Astrocyte (in vitro differentiated cells and primary cell): ENCODE measurements around the gene LPO. TPM values are rescaled to one million over a fixed set of nuclear protein-coding genes. Genes with fewer than 3 reads are reported as not detected.

Experiments used
- DNase-seq: peaks from one replicate; pipeline ENCODE4 v3.0.0-alpha.2; 2010; ENCODE audit warnings: low read depth
- FAIRE-seq: peaks from 2 replicates; lab custom pipeline; 2011; peaks lifted over from hg19 to GRCh38; lab: Jason Lieb, UNC
- H2AFZ ChIP-seq: 2 replicates; pipeline ENCODE4 v1.6.0; 2012; ENCODE audit warnings: low read depth, low read length, inconsistent platforms
- H3K27ac ChIP-seq: 2 replicates; pipeline ENCODE4 v1.5.1; 2011; ENCODE audit warnings: low read depth, low read length, inconsistent platforms
- H3K27me3 ChIP-seq: 2 replicates; pipeline ENCODE4 v1.6.0; 2011; ENCODE audit warnings: low read length, inconsistent platforms; ENCODE audit not compliant: insufficient read depth
- H3K36me3 ChIP-seq: 2 replicates; pipeline ENCODE4 v1.5.1; 2011; ENCODE audit warnings: low read length, inconsistent platforms; ENCODE audit not compliant: insufficient read depth
- H3K4me1 ChIP-seq: 2 replicates; pipeline ENCODE4 v1.5.1; 2011; ENCODE audit warnings: low read length, inconsistent platforms; ENCODE audit not compliant: insufficient read depth
- H3K4me2 ChIP-seq: 2 replicates; pipeline ENCODE4 v1.6.0; 2012; ENCODE audit warnings: low read length, inconsistent platforms
- H3K4me3 ChIP-seq: 2 replicates; pipeline ENCODE4 v1.5.1; 2011; ENCODE audit warnings: low read depth, mild to moderate bottlenecking, low read length, inconsistent platforms; ENCODE audit not compliant: insufficient read depth
- H3K79me2 ChIP-seq: 2 replicates; pipeline ENCODE4 v1.6.0; 2012; ENCODE audit warnings: mild to moderate bottlenecking, low read length, inconsistent platforms; ENCODE audit not compliant: insufficient read depth
- H3K9ac ChIP-seq: 2 replicates; pipeline ENCODE4 v1.6.0; 2012; ENCODE audit warnings: mild to moderate bottlenecking, low read length, inconsistent platforms
- H3K9me3 ChIP-seq: 2 replicates; pipeline ENCODE4 v1.5.1; 2012; ENCODE audit warnings: low read depth, mild to moderate bottlenecking, low read length, inconsistent platforms; ENCODE audit not compliant: insufficient read depth
- H4K20me1 ChIP-seq: 2 replicates; pipeline ENCODE4 v1.6.0; 2012; ENCODE audit warnings: low read length, inconsistent platforms; ENCODE audit not compliant: insufficient read depth
- H3K27ac Mint-ChIP-seq: one replicate; pipeline ENCODE4 v1.8.0; 2021; ENCODE audit warnings: mild to moderate bottlenecking, mixed read lengths; ENCODE audit not compliant: unreplicated experiment
- H3K27me3 Mint-ChIP-seq: one replicate; pipeline ENCODE4 v1.8.0; 2021; ENCODE audit warnings: low read depth, mixed read lengths; ENCODE audit not compliant: unreplicated experiment
- H3K36me3 Mint-ChIP-seq: one replicate; pipeline ENCODE4 v1.8.0; 2021; ENCODE audit warnings: low read depth, mixed read lengths; ENCODE audit not compliant: unreplicated experiment
- H3K4me1 Mint-ChIP-seq: one replicate; pipeline ENCODE4 v1.8.0; 2021; ENCODE audit warnings: low read depth, mixed read lengths; ENCODE audit not compliant: unreplicated experiment
- H3K4me3 Mint-ChIP-seq: one replicate; pipeline ENCODE4 v1.8.0; 2021; ENCODE audit warnings: mild to moderate bottlenecking, moderate library complexity, mixed read lengths; ENCODE audit not compliant: unreplicated experiment
- H3K9me3 Mint-ChIP-seq: one replicate; pipeline ENCODE4 v1.8.0; 2021; ENCODE audit warnings: mild to moderate bottlenecking, mixed read lengths; ENCODE audit not compliant: unreplicated experiment
- EZH2 ChIP-seq: IDR thresholded peaks from 2 replicates; pipeline ENCODE4 v1.6.1; 2012; ENCODE audit warnings: mild to moderate bottlenecking, low read length, inconsistent platforms; ENCODE audit not compliant: insufficient read depth
- total RNA-seq: library from RNA; stranded (reverse); gene quantifications from 2 replicates; pipeline ENCODE4 v1.2.1, GENCODE V29; 2021
- TF ChIP-seq, protein P1 (sequence below): IDR thresholded peaks from 2 replicates; pipeline ENCODE4 v1.5.1; 2011; ENCODE audit warnings: low read depth, mild to moderate bottlenecking, inconsistent platforms, low read length, moderate library complexity; ENCODE audit not compliant: insufficient read depth

LPO gene
- total RNA-seq, 1 donor from 2014 or later: not detected

GRCh38 chr17:58309918-58310259 lies 71.5 kb downstream of the LPO start:
- DNase-seq (no peak), FAIRE-seq (no peak)
- Mint-ChIP-seq H3K36me3 (no peaks in the 10 kb centered on the region), H3K4me1 (no peaks in the 10 kb centered on the region), H3K9me3 (peaks cover 2% of the 10 kb centered on the region), H3K27me3 (peaks cover 33% of the 10 kb centered on the region), H3K4me3 (no peak overlapping the region), H3K27ac (no peak overlapping the region)
- no peak overlapping the region for H2AFZ ChIP-seq
- no peaks in the 10 kb centered on the region for H3K36me3 ChIP-seq
- no peak overlapping the region for H3K9ac ChIP-seq
- H3K4me3 ChIP-seq: no peak overlapping the region
- no peak overlapping the region for H3K27ac ChIP-seq
- H3K9me3 ChIP-seq: no peaks in the 10 kb centered on the region
- no peak for TF ChIP-seq EZH2
- TF ChIP-seq, protein P1, sequence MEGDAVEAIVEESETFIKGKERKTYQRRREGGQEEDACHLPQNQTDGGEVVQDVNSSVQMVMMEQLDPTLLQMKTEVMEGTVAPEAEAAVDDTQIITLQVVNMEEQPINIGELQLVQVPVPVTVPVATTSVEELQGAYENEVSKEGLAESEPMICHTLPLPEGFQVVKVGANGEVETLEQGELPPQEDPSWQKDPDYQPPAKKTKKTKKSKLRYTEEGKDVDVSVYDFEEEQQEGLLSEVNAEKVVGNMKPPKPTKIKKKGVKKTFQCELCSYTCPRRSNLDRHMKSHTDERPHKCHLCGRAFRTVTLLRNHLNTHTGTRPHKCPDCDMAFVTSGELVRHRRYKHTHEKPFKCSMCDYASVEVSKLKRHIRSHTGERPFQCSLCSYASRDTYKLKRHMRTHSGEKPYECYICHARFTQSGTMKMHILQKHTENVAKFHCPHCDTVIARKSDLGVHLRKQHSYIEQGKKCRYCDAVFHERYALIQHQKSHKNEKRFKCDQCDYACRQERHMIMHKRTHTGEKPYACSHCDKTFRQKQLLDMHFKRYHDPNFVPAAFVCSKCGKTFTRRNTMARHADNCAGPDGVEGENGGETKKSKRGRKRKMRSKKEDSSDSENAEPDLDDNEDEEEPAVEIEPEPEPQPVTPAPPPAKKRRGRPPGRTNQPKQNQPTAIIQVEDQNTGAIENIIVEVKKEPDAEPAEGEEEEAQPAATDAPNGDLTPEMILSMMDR: no peak
- no peaks in the 10 kb centered on the region for H4K20me1 ChIP-seq
- H3K27me3 ChIP-seq: no peaks in the 10 kb centered on the region
- no peaks in the 10 kb centered on the region for H3K79me2 ChIP-seq
- H3K4me1 ChIP-seq: no peaks in the 10 kb centered on the region
- no peak overlapping the region for H3K4me2 ChIP-seq

DNA sequence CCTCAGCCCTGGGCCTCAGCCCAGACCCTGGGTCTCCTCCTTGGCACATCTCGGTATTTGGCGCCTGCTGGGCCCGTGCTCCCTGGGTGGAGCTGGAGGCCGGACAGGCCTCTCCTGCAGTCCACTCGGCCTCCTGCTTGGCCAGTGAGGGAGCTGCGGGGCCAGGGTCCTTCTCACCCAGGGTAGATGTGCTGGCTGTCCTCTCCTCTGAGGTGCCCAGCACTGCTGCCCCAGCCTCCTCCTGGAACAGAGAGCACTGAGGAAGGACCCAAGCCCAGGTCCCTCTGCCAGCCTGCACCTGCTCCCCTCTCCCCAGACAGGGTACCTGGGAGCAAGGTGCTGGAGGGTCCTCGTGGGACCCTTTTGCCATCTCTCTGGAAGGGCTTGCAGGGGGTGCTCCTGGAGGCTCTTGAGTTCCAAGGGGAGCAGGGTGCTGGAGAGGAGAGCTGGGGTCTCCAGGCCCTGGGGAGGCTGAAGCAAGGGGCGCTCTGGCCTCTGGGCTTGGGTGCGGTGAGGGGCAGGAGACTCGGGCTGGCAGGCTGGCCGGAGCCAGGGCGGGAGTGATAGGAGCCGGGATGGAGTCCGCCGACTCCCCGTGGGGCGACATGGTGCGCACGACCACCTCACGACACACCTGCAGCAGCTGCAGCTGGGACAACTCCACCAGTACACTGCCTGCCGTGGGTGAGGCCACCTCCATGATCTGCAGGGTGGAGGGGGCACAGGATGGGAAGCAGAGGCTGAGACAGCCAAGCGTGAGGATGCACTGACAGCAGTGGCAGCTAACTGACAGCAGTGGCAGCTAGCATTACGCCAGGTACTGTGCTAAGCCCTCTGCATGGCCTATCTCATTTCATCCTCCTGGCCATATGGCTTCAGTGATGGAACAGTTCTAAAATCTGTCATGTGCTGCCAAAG lies 72.4 kb downstream of the LPO start:
- H3K9ac ChIP-seq: no peak overlapping the region
- Mint-ChIP-seq H3K4me3 (no peak overlapping the region), H3K27me3 (peaks cover 38% of the 10 kb centered on the region), H3K27ac (no peak overlapping the region), H3K4me1 (no peaks in the 10 kb centered on the region), H3K9me3 (peaks cover 2% of the 10 kb centered on the region), H3K36me3 (no peaks in the 10 kb centered on the region)
- H3K27ac ChIP-seq: no peak overlapping the region
- H3K36me3 ChIP-seq: no peaks in the 10 kb centered on the region
- H3K4me2 ChIP-seq: no peak overlapping the region
- no peaks in the 10 kb centered on the region for H3K27me3 ChIP-seq
- H3K9me3 ChIP-seq: no peaks in the 10 kb centered on the region
- no peak overlapping the region for H2AFZ ChIP-seq
- H4K20me1 ChIP-seq: no peaks in the 10 kb centered on the region
- TF ChIP-seq, protein P1: no peak
- no peak for TF ChIP-seq EZH2
- H3K4me1 ChIP-seq: no peaks in the 10 kb centered on the region
- no peak overlapping the region for H3K4me3 ChIP-seq
- DNase-seq (no peak), FAIRE-seq (no peak)
- no peaks in the 10 kb centered on the region for H3K79me2 ChIP-seq

DNA sequence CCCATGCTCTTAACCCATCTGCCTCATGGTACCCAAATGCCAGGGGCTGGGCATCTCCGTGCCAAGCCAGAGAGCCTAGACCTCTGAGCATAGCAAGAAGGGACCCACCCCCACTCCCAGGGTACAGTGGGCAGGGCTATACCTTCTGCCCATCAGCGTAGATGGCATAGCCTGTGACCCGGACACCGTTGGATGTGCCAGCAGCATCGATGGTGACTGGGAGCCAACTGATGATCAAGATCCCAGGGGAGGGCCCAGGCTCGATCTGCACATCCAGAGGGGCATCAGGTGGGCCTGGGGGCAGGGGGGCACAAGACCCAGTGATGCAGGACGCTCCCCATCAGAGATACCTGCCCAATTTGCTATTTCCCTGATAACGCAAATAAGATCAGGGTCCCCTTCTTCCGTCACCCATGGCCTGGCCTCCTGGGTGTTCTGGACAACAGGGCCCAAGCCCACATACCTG lies 73.1 kb downstream of the LPO start:
- Histone ChIP-seq H3K9ac (no peak overlapping the region), H3K9me3 (no peaks in the 10 kb centered on the region), H4K20me1 (no peaks in the 10 kb centered on the region), H3K4me1 (no peaks in the 10 kb centered on the region), H3K27me3 (no peaks in the 10 kb centered on the region), H2AFZ (no peak overlapping the region), H3K27ac (no peak overlapping the region), H3K4me2 (no peak overlapping the region), H3K4me3 (no peak overlapping the region), H3K79me2 (no peaks in the 10 kb centered on the region), H3K36me3 (no peaks in the 10 kb centered on the region)
- Mint-ChIP-seq H3K4me1 (no peaks in the 10 kb centered on the region), H3K27me3 (peaks cover 36% of the 10 kb centered on the region), H3K4me3 (no peak overlapping the region), H3K36me3 (no peaks in the 10 kb centered on the region), H3K9me3 (peaks cover 2% of the 10 kb centered on the region), H3K27ac (no peak overlapping the region)
- DNase-seq (no peak), FAIRE-seq (no peak)
- TF ChIP-seq, protein P1: no peak
- TF ChIP-seq EZH2: no peak
